ENCODE results near the gene MRFAP1L1.

DNA sequence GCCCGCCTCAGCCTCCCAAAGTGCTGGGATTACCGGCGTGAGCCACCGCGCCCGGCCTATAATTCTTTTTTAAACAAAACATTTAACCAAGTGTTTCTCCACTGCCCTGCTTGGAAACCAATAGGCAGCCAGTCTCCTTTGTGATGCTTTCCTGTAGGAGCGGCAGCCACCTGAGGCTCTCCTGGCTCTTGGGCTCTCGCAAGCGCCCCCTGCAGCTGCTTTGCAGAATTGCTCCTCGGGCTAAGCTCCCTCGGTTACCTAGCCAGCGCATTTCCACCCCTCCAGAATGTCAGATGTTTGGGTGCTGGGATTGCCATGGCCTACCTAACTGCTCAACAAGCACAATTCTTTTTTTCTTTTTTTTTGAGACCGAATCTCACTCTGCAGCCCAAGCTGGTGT, 8.3 kb downstream of the MRFAP1L1 start:
- TF ChIP-seq, protein P1, sequence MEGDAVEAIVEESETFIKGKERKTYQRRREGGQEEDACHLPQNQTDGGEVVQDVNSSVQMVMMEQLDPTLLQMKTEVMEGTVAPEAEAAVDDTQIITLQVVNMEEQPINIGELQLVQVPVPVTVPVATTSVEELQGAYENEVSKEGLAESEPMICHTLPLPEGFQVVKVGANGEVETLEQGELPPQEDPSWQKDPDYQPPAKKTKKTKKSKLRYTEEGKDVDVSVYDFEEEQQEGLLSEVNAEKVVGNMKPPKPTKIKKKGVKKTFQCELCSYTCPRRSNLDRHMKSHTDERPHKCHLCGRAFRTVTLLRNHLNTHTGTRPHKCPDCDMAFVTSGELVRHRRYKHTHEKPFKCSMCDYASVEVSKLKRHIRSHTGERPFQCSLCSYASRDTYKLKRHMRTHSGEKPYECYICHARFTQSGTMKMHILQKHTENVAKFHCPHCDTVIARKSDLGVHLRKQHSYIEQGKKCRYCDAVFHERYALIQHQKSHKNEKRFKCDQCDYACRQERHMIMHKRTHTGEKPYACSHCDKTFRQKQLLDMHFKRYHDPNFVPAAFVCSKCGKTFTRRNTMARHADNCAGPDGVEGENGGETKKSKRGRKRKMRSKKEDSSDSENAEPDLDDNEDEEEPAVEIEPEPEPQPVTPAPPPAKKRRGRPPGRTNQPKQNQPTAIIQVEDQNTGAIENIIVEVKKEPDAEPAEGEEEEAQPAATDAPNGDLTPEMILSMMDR (IDR thresholded peaks at IDR 0.05; ENCODE audit: insufficient read depth, low read depth, low read length): no peak
- TF ChIP-seq EZH2 (IDR thresholded peaks at IDR 0.05; ENCODE audit: insufficient read depth, low read length): no peak

All from astrocyte (in vitro differentiated cells and primary cell).